Tongue (tissue), 2 donors: ENCODE data around the gene CACNA1G. TPM values are rescaled to one million over a fixed set of nuclear protein-coding genes. Genes with fewer than 3 reads are reported as not detected.

ENCODE experiments used
- DNase-seq: peaks from one replicate; pipeline ENCODE4 v3.0.0-alpha.2; 2015
- total RNA-seq: library from RNA; depleted of rRNA; stranded (reverse); fragments of >200 nt; gene quantifications from one replicate; pipeline ENCODE4 v1.2.3, GENCODE V29; 2014

Gene CACNA1G
- total RNA-seq, 1 donor from 2014 or later: 10.4 TPM

GRCh38 chr17:50653738-50654137 is 93.2 kb downstream of the CACNA1G start:
- DNase-seq: no peak

GRCh38 chr17:50656509-50656908 is 96.0 kb downstream of the CACNA1G start:
- no peak for DNase-seq

GRCh38 chr17:50657054-50657453 is 96.5 kb downstream of the CACNA1G start:
- DNase-seq: no peak

GRCh38 chr17:50657627-50658026 is 97.1 kb downstream of the CACNA1G start:
- no peak for DNase-seq

DNA sequence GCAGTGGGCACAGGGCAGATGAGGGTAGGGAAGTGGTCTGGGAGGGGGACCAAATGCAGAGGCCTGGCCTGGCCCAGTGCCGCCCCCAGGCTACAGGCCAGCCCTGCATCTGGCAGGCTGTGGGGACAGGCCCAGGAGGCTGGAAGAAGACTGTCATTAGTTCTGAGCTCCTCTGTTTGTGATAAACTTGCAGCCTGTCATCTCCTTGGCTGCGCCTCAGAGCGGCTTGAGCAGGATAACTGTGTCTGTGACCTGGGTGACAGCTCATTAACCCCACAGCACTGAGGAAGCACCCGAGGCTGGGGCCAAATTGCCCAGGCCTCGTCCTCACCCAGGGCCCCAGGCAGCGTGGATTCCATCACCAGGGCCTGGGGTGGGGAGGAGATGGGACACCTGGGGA is 98.1 kb downstream of the CACNA1G start:
- DNase-seq: no peak

DNA sequence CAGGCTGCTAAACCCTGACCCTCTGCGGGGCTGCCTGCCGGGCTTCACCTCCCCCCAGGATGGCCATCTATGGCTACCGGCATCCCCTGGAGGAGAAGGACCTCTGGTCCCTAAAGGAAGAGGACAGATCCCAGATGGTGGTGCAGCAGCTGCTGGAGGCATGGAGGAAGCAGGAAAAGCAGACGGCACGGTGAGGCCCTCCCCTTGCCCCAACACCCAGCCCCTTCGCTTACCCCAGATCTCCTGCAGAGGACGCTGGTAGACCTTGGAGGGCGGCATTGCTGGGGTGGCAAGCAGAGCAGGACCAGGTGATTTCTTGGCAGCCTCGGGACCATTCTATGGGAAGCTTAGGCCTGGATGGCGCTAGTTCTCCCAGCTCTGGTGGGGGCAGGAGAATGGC is 98.7 kb downstream of the CACNA1G start:
- DNase-seq: no peak

DNA sequence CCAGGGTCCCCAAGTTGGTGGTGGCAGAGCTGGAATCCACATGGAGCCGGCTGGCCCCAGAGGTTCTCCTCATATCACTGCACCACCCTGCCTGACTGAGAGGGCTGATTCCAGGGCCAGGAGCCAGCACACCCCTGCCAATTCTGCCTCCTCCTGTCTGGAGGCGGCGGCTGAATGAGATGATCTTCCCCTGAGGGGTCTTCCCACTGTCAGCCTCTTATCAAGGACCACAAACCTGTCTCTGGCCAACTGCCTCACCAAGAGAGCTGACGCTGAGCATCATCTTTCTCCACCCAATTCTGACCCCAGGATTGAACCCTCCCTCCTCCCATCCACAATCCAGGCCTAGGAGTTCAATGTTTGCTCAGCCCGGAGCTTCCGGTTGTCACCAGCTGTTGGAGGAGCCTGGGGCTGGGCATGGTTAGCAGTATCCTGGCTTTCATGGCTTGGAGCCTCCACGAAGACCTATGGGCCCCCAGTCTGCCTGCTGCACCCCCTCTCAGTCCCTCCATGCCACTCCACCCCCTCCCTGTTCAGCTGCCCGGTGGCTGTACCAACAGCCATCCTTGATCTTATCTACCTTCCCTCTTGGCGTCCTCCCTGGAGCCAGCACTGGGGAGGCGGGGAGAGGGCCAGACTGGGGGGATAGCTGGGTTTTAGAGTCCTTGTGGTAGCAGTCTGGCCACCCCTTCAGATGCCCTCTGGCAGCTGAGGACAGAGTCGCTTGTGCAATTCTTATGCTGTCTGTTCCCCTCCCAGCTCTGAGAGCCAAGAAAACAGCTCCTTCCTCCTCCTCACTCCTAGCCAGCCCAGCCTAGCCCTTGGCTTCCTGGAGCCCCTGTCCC is 99.7 kb downstream of the CACNA1G start:
- peak; percentile 13 for DNase-seq

- DNase-seq: no peak
These were observed 100.4 kb downstream of the CACNA1G start for GRCh38 chr17:50660887-50661345.

DNA sequence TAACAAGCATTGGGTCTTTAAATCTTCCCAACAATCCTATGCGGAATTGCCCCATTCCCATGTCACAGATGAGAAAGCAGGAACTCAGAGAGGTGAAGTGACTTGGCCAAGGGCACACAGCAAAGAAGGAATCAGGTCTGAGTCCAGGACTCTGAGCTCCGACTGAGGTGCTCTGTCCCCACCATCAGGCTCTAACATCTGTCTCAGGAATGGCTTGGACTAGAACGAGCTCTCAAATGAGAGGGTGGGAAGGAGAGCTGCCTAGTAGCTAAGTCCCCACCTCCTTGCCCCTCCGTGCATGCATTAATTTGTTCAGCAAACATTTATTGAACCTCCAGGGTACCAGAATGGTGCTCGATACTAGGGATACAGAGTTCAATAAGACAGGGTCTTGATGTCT is 100.8 kb downstream of the CACNA1G start:
- no peak for DNase-seq

DNA sequence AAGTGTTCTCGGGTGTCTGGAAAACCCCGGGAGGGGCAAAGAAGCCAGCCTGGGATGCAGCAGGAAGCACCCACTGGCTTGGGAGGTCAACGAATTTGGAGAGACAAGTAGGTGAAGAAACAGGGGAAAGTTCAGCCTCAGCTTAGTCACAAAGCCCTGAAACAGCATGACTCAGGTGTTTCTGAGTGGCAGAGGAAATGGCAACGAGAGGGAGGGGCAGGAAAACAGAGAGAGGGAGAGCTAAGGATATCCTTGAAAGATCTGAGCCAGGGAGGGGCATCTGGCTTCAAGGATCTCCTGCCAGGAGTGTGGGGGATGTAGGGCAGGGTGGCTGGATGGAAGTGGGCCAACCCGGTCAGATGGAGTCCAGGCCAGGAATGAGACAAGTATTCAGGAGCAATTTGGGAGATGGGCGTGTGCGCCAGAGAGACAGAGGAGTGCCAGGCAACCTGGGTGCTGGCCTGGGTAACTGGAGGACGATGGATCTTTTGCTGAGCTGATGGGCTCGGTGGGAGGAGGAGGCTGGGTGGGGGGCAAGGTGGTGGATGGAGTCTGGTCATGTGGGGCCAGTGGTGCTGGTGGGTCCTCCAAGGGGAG is 101.4 kb downstream of the CACNA1G start:
- peak; percentile 33 for DNase-seq

- no peak for DNase-seq
These were observed 102.2 kb downstream of the CACNA1G start for GRCh38 chr17:50662632-50663225.

DNA sequence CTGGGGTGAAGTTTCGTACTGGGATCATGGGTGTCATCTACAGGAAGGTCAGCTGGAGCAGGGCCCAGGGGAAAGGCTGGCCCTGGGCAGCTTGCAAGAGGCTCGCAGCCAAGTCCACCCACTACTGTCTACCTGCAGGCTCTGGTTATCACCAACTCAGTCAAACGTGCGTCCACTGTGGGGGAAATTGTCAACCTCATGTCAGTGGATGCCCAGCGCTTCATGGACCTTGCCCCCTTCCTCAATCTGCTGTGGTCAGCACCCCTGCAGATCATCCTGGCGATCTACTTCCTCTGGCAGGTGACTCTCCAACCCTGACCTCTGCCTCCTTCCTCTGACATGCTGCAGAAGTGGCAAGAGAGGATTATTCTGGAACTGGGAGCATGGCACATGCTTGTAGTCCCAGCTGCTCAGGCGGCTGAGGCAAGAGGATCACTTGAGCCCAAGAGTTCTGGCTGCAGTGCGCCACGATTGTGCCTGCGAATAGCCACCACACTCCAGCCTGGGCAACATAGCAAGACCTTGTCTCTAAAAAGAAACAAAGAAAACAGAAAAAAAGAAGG is 103.4 kb downstream of the CACNA1G start:
- no peak for DNase-seq

DNA sequence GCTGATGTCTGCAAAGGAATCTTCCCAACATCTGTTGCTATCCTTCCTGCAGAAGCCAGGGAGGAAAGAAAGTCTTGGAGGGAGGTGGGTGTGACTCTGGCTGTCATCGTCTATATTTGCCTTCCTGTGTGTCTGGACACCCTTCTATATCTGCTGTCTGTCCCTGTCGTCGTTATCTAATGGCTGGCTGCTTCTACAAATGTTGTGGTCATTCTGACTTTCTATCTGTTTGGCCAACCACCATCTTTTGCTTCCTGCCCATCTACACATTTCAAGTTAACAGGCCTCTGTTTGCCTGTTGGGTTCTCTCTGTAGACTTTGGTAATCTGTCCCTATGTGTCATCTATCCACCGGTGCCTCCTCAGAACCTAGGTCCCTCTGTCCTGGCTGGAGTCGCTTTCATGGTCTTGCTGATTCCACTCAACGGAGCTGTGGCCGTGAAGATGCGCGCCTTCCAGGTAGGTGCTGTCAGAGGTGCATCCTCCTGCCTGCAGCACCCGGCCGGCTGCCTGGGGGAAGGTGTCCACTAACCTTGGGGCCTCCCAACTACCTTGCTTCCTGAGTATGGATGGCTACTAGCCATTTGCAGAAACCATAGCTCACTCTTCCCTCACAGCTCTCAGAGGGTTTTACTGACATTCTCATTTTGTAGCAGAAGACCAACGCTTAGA is 104.4 kb downstream of the CACNA1G start:
- no peak for DNase-seq

GRCh38 chr17:50665838-50666237 is 105.3 kb downstream of the CACNA1G start:
- DNase-seq: no peak

- DNase-seq: no peak
These were observed 105.8 kb downstream of the CACNA1G start for GRCh38 chr17:50666316-50666715.

GRCh38 chr17:50667259-50668024 is 106.9 kb downstream of the CACNA1G start:
- DNase-seq: no peak

GRCh38 chr17:50668025-50668837 is 107.7 kb downstream of the CACNA1G start:
- DNase-seq: no peak

- DNase-seq: no peak
These were observed 108.5 kb downstream of the CACNA1G start for GRCh38 chr17:50668838-50669581.

GRCh38 chr17:50672071-50672470 is 111.6 kb downstream of the CACNA1G start:
- peak; percentile 64 for DNase-seq
